ENCODE measurements around the gene GLDC. TPM values are rescaled to one million over a fixed set of nuclear protein-coding genes. Genes with fewer than 3 reads are reported as not detected.

GLDC gene
- total and polyA plus RNA-seq, 10 of the 15 experiments (the other 5 are each of a cell fraction or from before 2014, with no cell fraction given), result 33.1 to 165 (median 114) TPM

DNA sequence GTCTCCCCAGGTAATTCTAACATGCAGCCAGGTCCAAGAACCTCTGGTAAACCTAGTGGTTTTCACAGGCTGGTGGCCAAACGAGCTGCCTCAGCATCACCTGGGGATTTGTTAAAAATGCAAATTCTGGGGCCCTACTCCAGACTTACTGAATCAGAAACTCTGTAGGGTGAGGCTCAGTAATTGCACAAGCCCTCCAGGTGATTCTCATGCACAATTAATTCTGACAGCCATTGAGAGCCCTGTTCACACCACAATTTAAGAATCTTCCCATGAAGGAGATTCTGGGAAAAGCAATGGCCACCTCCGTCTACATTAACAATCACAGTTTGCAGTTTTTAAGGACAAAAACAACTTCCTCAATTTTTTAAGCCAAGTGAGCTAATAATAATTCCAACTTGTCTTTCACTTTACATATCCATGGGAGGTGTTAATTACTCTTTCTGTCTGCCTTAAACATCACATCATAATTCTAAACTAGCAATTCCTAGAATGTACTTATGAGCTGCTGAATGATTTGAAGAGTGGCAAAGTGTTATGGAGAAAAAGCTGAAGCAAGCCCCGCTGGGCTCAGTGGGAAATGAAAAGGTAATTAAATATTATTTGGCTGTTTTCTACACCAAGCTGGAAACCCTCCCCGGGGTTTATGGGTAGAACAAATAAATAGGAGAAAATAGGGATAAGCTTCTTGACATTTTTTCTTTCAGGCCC lies 70.0 kb downstream of the GLDC start (continued):
- TF ChIP-seq, protein P1, sequence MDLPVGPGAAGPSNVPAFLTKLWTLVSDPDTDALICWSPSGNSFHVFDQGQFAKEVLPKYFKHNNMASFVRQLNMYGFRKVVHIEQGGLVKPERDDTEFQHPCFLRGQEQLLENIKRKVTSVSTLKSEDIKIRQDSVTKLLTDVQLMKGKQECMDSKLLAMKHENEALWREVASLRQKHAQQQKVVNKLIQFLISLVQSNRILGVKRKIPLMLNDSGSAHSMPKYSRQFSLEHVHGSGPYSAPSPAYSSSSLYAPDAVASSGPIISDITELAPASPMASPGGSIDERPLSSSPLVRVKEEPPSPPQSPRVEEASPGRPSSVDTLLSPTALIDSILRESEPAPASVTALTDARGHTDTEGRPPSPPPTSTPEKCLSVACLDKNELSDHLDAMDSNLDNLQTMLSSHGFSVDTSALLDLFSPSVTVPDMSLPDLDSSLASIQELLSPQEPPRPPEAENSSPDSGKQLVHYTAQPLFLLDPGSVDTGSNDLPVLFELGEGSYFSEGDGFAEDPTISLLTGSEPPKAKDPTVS (IDR thresholded peaks at IDR 0.05; ENCODE audit: low read depth, low read length), result no peak
- no peak for TF ChIP-seq NFIC (IDR thresholded peaks at IDR 0.05; ENCODE audit: low read depth, low read length)
- no peak for TF ChIP-seq RBBP5 (conservative IDR thresholded peaks at IDR 0.05)
- TF ChIP-seq STAT3 (IDR thresholded peaks at IDR 0.05; ENCODE audit: low read depth, low read length), result no peak
- TF ChIP-seq, protein P2, sequence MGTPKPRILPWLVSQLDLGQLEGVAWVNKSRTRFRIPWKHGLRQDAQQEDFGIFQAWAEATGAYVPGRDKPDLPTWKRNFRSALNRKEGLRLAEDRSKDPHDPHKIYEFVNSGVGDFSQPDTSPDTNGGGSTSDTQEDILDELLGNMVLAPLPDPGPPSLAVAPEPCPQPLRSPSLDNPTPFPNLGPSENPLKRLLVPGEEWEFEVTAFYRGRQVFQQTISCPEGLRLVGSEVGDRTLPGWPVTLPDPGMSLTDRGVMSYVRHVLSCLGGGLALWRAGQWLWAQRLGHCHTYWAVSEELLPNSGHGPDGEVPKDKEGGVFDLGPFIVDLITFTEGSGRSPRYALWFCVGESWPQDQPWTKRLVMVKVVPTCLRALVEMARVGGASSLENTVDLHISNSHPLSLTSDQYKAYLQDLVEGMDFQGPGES (IDR thresholded peaks at IDR 0.05), result no peak
- no peak for TF ChIP-seq ELK1 (IDR thresholded peaks at IDR 0.05; ENCODE audit: low read depth, low read length)
- no peak for TF ChIP-seq ZZZ3 (IDR thresholded peaks at IDR 0.05; ENCODE audit: control insufficient read depth, insufficient read length, low read depth)
- TF ChIP-seq YY1 (IDR thresholded peaks at IDR 0.05; ENCODE audit: low read depth, low read length), result no peak
- no peak for TF ChIP-seq GABPA (IDR thresholded peaks at IDR 0.05; ENCODE audit: low read depth)
- peak; percentile 38; the same call in 1 of the 2 replicates for TF ChIP-seq GATAD2B (conservative IDR thresholded peaks at IDR 0.05; ENCODE audit: low read depth)
- TF ChIP-seq FOS (IDR thresholded peaks at IDR 0.05; ENCODE audit: borderline replicate concordance, extremely low read depth, insufficient read length), result no peak
- TF ChIP-seq CEBPB (IDR thresholded peaks at IDR 0.05; ENCODE audit: borderline replicate concordance in 1 of 2, low read depth in 2 of 2, low read length in 2 of 2), result no peak
- no peak for TF ChIP-seq MXI1 (IDR thresholded peaks at IDR 0.05; ENCODE audit: low read depth, low read length)
- TF ChIP-seq POU2F2 (IDR thresholded peaks at IDR 0.05; ENCODE audit: borderline replicate concordance, low read depth, low read length), result peak; percentile 94; the same call in 2 of the 3 replicates
- TF ChIP-seq NR2C1 (IDR thresholded peaks at IDR 0.05), result no peak
- TF ChIP-seq CBX3 (IDR thresholded peaks at IDR 0.05; ENCODE audit: borderline replicate concordance, low read depth), result no peak
- no peak for TF ChIP-seq NFYA (IDR thresholded peaks at IDR 0.05; ENCODE audit: borderline replicate concordance, low read depth, low read length)
- TF ChIP-seq HDAC2 (IDR thresholded peaks at IDR 0.05), result no peak
- no peak for TF ChIP-seq SREBF1 (IDR thresholded peaks at IDR 0.05; ENCODE audit: low read length)
- no peak for TF ChIP-seq ZNF217 (IDR thresholded peaks at IDR 0.05)
- no peak for TF ChIP-seq NFXL1 (IDR thresholded peaks at IDR 0.05; ENCODE audit: borderline replicate concordance)
- no peak for TF ChIP-seq SIN3A (IDR thresholded peaks at IDR 0.05; ENCODE audit: low read depth, low read length)
- TF ChIP-seq BHLHE40 (IDR thresholded peaks at IDR 0.05; ENCODE audit: borderline replicate concordance in 1 of 2, low read depth in 2 of 2, low read length in 1 of 2), result peak; percentile 2 to 22; a peak in 1 of 4 replicates
- no peak for TF ChIP-seq SMC3 (IDR thresholded peaks at IDR 0.05; ENCODE audit: borderline replicate concordance, low read length)
- TF ChIP-seq SMAD1 (IDR thresholded peaks at IDR 0.05; ENCODE audit: low read depth, partially characterized antibody), result no peak
- TF ChIP-seq TARDBP (IDR thresholded peaks at IDR 0.05; ENCODE audit: borderline replicate concordance), result no peak
- TF ChIP-seq ETV6 (conservative IDR thresholded peaks at IDR 0.05 in 1 of 2, IDR thresholded peaks at IDR 0.05 in 1 of 2; ENCODE audit: borderline replicate concordance in 1 of 2, low read depth in 1 of 2), result no peak
- no peak for TF ChIP-seq ZBED1 (IDR thresholded peaks at IDR 0.05; ENCODE audit: borderline replicate concordance)
- TF ChIP-seq PML (IDR thresholded peaks at IDR 0.05; ENCODE audit: low read length), result 0 out of 2 replicates have a peak, but pooled peaks have one; percentile 42
- no peak for TF ChIP-seq CHD1 (IDR thresholded peaks at IDR 0.05; ENCODE audit: low read depth, low read length)

Measured in GM12878 (cell line).